NCI-H446 treated with DMSO at 0.1 percent for 48 hours (cell line): Measurements from ENCODE around the gene ARL8A.
"Not testable (repeated sequence)": the region's sequence is repeated elsewhere in the genome, so short reads cannot be mapped to it uniquely, and the experiment has no call there.

Experiments
- DNase-seq: peaks from one replicate; lab custom pipeline; 2025; lab: John Stamatoyannopoulos, UW

ARL8A gene

GRCh38 chr1:202144402-202145067, at the start of gene ARL8A:
Gene ARL8A (minus strand): TSS chr1:202144737. CDS start chr1:202144572, 165 bp downstream.
- DNase-seq = peak; percentile 19

- DNase-seq = no peak
Observed at GRCh38 chr1:202194328-202194648, 49.8 kb upstream of the ARL8A start.

GRCh38 chr1:202193614-202194327, 49.2 kb upstream of the ARL8A start, which contains the start of gene LGR6:
Gene LGR6 (plus strand): TSS chr1:202193799. CDS start chr1:202193990, 191 bp downstream.
- no peak for DNase-seq

- DNase-seq = no peak
Observed at GRCh38 chr1:202192770-202193613, 48.5 kb upstream of the ARL8A start.

- not testable (repeated sequence) for DNase-seq
Observed at GRCh38 chr1:202191391-202191790, 46.9 kb upstream of the ARL8A start.

- no peak for DNase-seq
Observed at GRCh38 chr1:202189918-202190715, 45.6 kb upstream of the ARL8A start.

- no peak for DNase-seq
Observed at GRCh38 chr1:202189001-202189790, 44.7 kb upstream of the ARL8A start.

- no peak for DNase-seq
Observed at GRCh38 chr1:202187697-202188407, 43.3 kb upstream of the ARL8A start.

- no peak for DNase-seq
Observed at GRCh38 chr1:202187041-202187671, 42.6 kb upstream of the ARL8A start.

- DNase-seq = no peak
Observed at GRCh38 chr1:202186327-202186726, 41.8 kb upstream of the ARL8A start.

GRCh38 chr1:202184750-202185460, 40.4 kb upstream of the ARL8A start:
- peak; percentile 63 for DNase-seq

- DNase-seq = no peak
Observed at GRCh38 chr1:202182040-202182877, 37.7 kb upstream of the ARL8A start.

- no peak for DNase-seq
Observed at GRCh38 chr1:202181586-202181985, 37.0 kb upstream of the ARL8A start.

GRCh38 chr1:202180751-202181139, 36.2 kb upstream of the ARL8A start:
- DNase-seq = not testable (repeated sequence)

- no peak for DNase-seq
Observed at GRCh38 chr1:202179828-202180750, 35.6 kb upstream of the ARL8A start.

GRCh38 chr1:202176949-202177927, 32.7 kb upstream of the ARL8A start:
- no peak for DNase-seq
